T47D (cell line): ENCODE results near the gene SLC5A5.
"Not testable (repeated sequence)": the region's sequence is repeated elsewhere in the genome, so short reads cannot be mapped to it uniquely, and the experiment has no call there.

Experiments used
- DNase-seq, 2 experiments: peaks; one replicate each; pipeline versions ENCODE4 v3.0.0 to v3.0.0-alpha.2; 2011 to 2012; ENCODE audit warnings: low read depth in 1 of 2, low spot score in 1 of 2
- JUND ChIP-seq: IDR thresholded peaks from 2 replicates; pipeline ENCODE4 v1.6.1; 2012; ENCODE audit warnings: low read depth
- in situ Hi-C: cut with HindIII; loops from 2 replicates; pipeline ENCODE4 v1.10.0; 2016; ENCODE audit warnings: low sequenced_read_pairs, low pct_unique_long_range_greater_than_20kb

SLC5A5 gene

DNA sequence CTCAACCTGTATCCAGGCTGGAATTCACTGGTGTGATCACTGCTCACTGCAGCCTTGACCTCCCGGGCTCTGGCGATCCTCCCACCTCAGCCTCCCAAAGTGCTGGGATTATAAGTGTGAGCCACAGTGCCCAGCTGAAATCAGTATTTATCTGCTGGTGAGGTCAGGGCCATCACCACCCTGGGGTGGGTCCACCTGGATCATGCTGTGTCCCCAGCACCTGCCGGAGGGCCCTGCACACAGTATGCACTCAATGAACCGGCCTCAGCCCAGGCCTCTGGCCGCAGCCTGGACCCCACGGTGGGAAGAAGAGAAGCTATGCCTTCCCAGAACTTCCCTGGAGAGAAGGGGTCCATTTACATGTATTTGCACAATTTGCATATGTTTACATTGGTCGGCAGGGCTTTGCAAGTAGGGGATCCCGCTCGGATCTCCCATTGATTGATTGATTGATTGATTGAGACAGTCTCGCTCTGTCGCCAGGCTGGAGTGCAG, 2.6 kb upstream of the SLC5A5 start:
- no peak for DNase-seq
- TF ChIP-seq JUND, result no peak
- in situ Hi-C loops, result no loop called here

DNA sequence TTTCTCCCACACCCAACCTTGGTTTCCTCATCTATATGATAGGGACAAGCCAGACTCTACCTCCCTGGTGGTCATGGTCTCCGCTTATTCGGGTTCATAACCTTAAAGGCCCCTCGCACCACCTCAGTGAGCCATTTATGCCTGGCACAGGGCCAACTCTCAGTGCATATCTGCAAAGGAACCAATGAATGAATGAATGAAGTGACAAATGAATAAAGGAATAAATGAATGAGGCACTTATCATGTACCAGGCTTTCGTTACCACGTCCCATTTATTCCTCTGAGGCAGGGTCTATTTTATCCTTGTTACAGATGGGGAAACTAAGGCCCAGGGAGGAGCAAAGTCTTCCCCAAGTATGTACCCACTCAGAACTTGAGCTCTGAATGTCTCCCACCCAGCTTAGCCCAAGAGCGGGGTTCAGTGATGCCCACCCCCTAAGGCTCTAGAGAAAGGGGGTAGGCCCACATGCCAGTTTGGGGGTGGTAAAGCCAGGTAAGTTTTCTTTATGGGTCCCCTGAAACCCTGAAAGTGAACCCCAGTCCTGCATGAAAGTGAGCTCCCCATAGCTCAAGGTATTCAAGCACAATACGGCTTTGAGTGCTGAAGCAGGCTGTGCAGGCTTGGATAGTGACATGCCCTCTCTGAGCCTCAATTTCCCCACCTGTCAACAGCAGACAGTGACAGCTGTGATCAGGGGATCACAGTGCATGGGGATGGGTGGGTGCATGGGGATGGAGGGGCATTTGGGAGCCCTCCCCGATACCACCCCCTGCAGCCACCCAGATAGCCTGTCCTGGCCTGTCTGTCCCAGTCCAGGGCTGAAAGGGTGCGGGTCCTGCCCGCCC, 490 bp upstream of the SLC5A5 start:
- DNase-seq, result no peak
- in situ Hi-C loops, result no loop called here
- no peak for TF ChIP-seq JUND

DNA sequence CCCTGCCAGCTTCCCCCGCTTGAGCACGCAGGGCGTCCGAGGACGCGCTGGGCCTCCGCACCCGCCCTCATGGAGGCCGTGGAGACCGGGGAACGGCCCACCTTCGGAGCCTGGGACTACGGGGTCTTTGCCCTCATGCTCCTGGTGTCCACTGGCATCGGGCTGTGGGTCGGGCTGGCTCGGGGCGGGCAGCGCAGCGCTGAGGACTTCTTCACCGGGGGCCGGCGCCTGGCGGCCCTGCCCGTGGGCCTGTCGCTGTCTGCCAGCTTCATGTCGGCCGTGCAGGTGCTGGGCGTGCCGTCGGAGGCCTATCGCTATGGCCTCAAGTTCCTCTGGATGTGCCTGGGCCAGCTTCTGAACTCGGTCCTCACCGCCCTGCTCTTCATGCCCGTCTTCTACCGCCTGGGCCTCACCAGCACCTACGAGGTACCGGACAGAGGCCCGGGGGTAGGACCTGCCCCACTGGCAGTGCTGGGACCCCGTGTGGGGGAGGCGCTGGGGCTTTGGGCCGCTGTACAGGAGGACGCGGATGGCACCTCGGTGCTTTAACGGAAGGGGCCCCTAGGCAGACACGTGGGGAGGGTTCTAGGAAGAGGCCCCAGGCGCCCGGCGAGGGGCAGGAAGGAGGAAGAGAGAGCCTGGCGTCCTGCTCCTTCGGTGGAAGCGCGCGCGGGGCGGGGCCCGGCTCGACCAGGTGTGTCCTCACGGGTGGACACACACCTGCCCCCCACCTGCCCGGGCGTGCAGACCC, 681 bp downstream of the SLC5A5 start:
- no peak for DNase-seq
- in situ Hi-C loops, result no loop called here
- TF ChIP-seq JUND, result no peak

DNA sequence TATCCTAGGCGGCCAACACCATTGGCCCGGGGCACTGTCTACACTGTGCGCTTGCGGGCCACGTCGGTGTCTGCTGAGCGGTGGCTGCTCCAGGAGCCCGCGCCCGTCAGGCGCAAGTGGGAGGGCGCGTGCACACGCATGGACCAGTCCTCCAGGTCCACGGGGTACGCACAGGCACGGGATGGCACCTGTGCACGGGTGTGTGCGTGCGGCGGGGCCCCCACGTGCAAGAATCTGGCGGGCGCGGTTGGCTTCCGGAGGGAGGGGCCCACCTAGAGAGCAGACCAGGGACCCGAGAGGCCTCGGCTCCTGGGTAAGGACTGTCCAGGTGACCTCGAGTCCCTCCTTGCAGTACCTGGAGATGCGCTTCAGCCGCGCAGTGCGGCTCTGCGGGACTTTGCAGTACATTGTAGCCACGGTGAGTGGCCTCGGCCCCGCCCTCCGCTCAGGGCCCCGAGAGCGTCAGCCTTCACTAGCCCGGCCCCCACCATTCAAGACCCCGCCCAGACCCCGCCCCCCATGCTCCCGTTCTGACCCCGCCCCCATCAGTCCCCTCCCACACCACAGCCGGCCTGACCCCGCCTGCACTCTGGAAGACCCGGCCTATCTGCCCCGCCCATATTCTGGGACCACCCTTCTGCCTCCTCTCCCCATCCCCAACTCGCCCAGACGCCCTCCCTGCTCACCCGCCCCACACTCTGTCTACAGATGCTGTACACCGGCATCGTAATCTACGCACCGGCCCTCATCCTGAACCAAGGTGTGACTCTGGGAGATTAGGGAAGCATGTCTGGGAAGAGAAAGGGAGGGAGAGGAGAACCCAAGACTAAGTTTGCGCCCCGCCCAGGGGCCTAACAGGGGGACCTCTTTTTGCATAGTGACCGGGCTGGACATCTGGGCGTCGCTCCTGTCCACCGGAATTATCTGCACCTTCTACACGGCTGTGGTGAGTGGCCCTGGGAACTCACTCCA, 2.3 kb downstream of the SLC5A5 start:
- DNase-seq, result peak; percentile 59 to 74
- in situ Hi-C loops, result no loop called here
- TF ChIP-seq JUND, result no peak

DNA sequence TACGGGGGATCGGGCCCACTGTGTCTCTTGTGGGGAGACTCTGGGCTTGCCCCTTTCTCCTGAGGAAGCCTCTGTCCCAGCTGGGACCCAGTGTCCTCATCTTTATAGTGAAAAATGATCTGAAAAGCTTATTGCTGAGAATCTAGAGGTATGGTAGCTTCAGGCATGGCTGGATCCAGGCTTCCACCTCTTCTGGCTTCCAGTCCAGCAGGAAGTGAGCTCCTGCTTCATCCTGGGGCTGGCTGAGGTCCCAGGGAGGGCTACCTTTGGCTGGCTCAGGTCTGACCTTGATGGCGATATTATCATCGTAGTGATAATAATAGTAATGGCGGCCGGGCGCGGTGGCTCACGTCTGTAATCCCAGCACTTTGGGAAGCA, 3.0 kb downstream of the SLC5A5 start:
- in situ Hi-C loops, result no loop called here
- DNase-seq, result no peak
- no peak for TF ChIP-seq JUND

DNA sequence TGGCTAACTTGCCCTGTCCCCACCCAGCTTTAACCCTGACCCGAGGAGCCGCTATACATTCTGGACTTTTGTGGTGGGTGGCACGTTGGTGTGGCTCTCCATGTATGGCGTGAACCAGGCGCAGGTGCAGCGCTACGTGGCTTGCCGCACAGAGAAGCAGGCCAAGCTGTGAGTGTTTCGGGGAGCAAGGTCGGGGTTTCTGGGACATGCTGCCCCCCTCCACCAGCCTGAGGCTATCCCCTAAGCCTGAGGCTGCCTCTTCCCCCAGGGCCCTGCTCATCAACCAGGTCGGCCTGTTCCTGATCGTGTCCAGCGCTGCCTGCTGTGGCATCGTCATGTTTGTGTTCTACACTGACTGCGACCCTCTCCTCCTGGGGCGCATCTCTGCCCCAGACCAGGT, 6.0 kb downstream of the SLC5A5 start:
- TF ChIP-seq JUND, result no peak
- in situ Hi-C loops, result no loop called here
- DNase-seq, result no peak

DNA sequence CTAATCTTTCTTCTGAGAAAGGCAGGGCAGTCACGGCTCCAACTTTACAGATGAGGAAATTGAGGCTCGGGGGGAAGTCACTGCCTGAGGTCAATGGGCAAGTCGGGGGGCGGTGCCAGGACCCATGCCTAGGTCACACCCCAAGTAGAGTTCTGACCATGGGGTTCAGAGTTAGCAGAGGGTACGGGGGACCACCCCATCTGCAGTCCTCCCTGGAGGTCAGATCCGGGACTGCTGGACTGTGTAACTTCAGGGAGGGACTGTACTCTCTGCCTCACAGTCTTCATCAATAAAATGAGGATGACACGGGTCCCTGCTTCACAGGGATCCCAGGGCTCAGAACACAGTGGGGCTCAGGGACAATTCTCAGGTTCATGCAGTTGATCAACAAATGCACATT, 7.7 kb downstream of the SLC5A5 start:
- in situ Hi-C loops, result no loop called here
- TF ChIP-seq JUND, result no peak
- DNase-seq, result no peak

DNA sequence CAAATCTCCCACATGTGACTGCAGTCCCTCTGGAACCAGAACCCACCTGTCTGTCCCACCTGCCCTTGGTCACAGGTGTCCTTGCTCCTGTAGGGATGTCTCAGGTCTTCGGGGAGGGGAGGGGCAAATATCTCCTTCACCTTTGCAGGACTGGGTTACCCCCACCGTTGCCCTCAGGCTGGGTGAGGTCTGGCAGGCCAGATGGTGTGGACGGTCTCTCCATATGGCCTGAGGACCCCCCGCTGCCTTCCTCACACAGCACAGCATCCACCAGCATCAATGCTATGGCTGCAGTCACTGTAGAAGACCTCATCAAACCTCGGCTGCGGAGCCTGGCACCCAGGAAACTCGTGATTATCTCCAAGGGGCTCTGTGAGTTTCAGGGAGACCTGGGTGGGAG, 10.0 kb downstream of the SLC5A5 start:
- no peak for DNase-seq
- no peak for TF ChIP-seq JUND
- in situ Hi-C loops, result no loop called here

DNA sequence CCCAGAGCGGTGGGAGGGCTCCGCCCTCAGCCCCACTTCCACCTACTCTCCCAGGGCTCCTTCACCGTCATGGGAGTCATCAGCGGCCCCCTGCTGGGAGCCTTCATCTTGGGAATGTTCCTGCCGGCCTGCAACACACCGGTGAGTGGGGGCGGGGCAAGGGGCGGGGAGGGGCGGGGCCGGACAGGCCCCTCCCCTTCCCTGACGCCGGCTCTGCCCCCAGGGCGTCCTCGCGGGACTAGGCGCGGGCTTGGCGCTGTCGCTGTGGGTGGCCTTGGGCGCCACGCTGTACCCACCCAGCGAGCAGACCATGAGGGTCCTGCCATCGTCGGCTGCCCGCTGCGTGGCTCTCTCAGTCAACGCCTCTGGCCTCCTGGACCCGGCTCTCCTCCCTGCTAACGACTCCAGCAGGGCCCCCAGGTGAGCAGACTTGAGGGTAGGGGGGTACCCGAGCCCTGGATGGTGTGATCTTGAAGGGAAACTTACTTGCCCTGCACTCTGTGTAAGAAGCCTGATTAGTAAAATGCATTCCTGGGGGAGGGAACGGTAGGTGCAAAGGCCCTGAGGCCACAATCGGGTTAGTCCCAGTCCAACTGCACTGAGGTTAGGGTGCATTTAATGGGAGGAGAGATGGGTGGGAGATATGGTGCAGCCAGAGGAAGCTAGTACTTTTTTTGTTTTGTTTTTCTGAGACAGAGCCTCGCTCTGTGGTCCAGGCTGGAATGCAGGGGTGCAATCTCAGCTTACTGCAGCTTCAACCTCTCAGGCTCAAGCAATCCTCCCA, 12.1 kb downstream of the SLC5A5 start:
- DNase-seq, result peak; percentile 35 to 72
- TF ChIP-seq JUND, result no peak
- in situ Hi-C loops, result no loop called here

DNA sequence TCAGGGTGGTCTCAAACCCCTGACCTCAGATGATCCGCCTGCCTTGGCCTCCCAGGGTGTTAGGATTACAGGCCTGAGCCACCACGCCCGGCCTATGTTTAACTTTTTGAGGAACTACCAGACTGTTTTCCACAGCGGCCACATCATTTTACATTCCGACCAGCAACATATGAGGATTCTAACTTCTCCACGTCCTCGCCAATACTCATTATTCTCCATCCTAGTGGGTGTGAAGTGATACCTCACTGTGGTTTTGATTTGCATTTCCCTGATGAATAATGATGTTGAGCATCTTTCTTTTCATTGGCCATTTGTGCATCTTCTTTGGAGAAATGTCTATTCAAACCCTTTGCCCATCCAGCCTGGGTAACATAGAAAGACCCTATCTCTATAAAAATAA, 14.8 kb downstream of the SLC5A5 start:
- DNase-seq, result no peak
- TF ChIP-seq JUND, result no peak
- in situ Hi-C loops, result no loop called here

DNA sequence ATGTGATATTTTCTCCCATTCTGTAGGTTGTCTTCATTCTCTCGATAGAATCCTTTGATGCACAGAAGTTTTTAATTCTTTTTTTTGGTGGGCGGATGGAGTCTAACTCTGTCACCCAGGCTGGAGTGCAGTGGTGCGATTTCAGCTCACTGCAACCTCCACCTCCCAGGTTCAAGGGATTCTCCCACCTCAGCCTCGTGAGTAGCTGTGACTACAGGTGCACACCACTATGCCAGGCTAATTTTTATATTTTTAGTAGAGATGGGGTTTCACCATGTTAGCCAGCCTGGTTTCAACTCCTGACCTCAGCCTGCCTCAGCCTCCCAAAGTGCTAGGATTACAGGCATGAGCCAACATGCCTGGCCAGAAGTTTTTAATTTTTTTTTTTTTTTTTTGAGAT, 15.5 kb downstream of the SLC5A5 start:
- in situ Hi-C loops, result not testable (repeated sequence)

DNA sequence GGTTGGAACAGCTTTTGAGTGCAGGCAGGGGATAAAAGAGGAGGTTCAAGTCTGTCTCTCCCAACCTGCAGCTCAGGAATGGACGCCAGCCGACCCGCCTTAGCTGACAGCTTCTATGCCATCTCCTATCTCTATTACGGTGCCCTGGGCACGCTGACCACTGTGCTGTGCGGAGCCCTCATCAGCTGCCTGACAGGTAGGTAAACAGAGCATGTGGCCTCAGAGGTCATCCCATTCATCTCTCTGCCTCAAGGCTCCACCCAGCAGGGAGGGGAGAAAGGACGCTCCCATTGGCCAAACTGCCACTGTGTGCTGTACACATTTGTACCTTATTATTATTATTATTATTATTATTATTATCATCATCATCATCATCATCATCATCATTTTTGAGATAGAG, 16.5 kb downstream of the SLC5A5 start:
- DNase-seq, result no peak
- in situ Hi-C loops, result no loop called here
- no peak for TF ChIP-seq JUND

More for the DNA sequence above, 15.5 kb downstream of the SLC5A5 start:
- not testable (repeated sequence) for DNase-seq
